Measurements from ENCODE around the gene POLR1C.

GRCh38 chr6:43493833-43494232 is 23.1 kb upstream of the POLR1C start:
- no peak for TF ChIP-seq POLR2A (IDR thresholded peaks at IDR 0.05)
- no peak for TF ChIP-seq CTCF (IDR thresholded peaks at IDR 0.05)
- TF ChIP-seq POLR2AphosphoS5 (IDR thresholded peaks at IDR 0.05), result no peak
- TF ChIP-seq EP300 (IDR thresholded peaks at IDR 0.05), result no peak

Measured in upper lobe of left lung (tissue), 4 donors.